Psoas muscle (tissue), 8 donors: ENCODE results near the gene ASTN2. TPM values are rescaled to one million over a fixed set of nuclear protein-coding genes. Genes with fewer than 3 reads are reported as not detected.

Experiments
- ATAC-seq, 4 donors: fragments of 200-7000 bp; cut with Tn5 transposase; one replicate each; pipeline ENCODE4 v1.9.1; 2020; ENCODE audit warnings: moderate library complexity in 3 of 4, mild to moderate bottlenecking in 2 of 4
- DNase-seq, 2 donors: peaks; one replicate each; pipeline ENCODE4 v3.0.0-alpha.2; 2020
- H3K27ac ChIP-seq: fragments of 200-600 bp; one replicate; pipeline ENCODE4 v1.8.0; 2022
- H3K27me3 ChIP-seq, 3 donors: fragments of 200-600 bp in 1 of 3; one replicate each; pipeline versions ENCODE4 v1.6.1 to v1.8.0; 2013 to 2022; ENCODE audit warnings: low read length in 2 of 3, mild to moderate bottlenecking in 2 of 3, moderate library complexity in 1 of 3; ENCODE audit not compliant: insufficient read depth in 3 of 3
- H3K36me3 ChIP-seq, 2 donors: fragments of 200-600 bp in 1 of 2; one replicate each; pipeline versions ENCODE4 v1.6.1 to v1.8.0; 2013 to 2022; ENCODE audit warnings: low read depth in 1 of 2, mild to moderate bottlenecking in 1 of 2, moderate library complexity in 1 of 2; ENCODE audit not compliant: insufficient read depth in 1 of 2
- H3K4me1 ChIP-seq: fragments of 200-600 bp; one replicate; pipeline ENCODE4 v1.8.0; 2022
- H3K4me3 ChIP-seq: fragments of 200-600 bp; one replicate; pipeline ENCODE4 v1.8.0; 2022; ENCODE audit warnings: mild to moderate bottlenecking
- H3K9me3 ChIP-seq: fragments of 200-600 bp; one replicate; pipeline ENCODE4 v1.8.0; 2022
- WGBS, 3 donors: extraction: QIAGEN DNeasy Blood & Tissue Kit; methylation state at CpG; one replicate each; pipeline versions ENCODE4 v1.1.6 to v1.1.7; 2013; 5-methylcytosine and 5-hydroxymethylcytosine counted together
- intact Hi-C, 2 donors: fragments of 100-400 bp; cut with DNase I; formaldehyde crosslinking; loops; one replicate each; pipeline versions ENCODE4 v1.11.0 to v1.14.2; 2022
- polyA plus RNA-seq, 3 donors: library from polyadenylated mRNA; stranded (reverse); fragments of 200-250 nt; gene quantifications; one replicate each; pipeline ENCODE4 v1.2.3, GENCODE V29; 2013
- total RNA-seq, 4 donors: library from RNA; stranded (reverse); fragmentation: NEBNext Ultra II Directional in 2 of 4; extraction: Animal tissue kit (Norgen Biotek cat#: 25700) in 2 of 4; gene quantifications; one replicate each; pipeline versions ENCODE4 v1.2.1 to v1.2.4, GENCODE V29; 2021 to 2023
- TF ChIP-seq, protein P1 (sequence below): fragments of 200-600 bp; IDR thresholded peaks from one replicate; pipeline ENCODE4 v1.8.0; 2022; ENCODE audit warnings: antibody characterized with exemption
- donor health status: healthy with polysubstance abuse.
- donor health status: DM: no; HTN: no; CAD: no; lungs with moderate emphysema.
- donor health status: Bipolar disorder and iron deficiency.
- donor health status: healthy.
- donor health status: DM: yes; HTN: yes; CAD: no.
- donor health status: DM: no; HTN: no; CAD: no.
- donor health status: DM: no; HTN: no; CAD: no.
- donor health status: DM: yes; HTN: yes; CAD: no.

The ASTN2 gene
- total and polyA plus RNA-seq, 7 donors, result 2.0 to 10.3 (median 3.3) TPM

GRCh38 chr9:116870566-116870965, 544.3 kb downstream of the ASTN2 start:
- H3K4me1 ChIP-seq, result no peaks in the 10 kb centered on the region
- DNase-seq (no peak), ATAC-seq (no peak)
- no peaks in the 10 kb centered on the region for H3K9me3 ChIP-seq
- no peaks in the 10 kb centered on the region for H3K27me3 ChIP-seq
- H3K27ac ChIP-seq, result no peak overlapping the region
- H3K36me3 ChIP-seq, result no peaks in the 10 kb centered on the region
- no peak overlapping the region for H3K4me3 ChIP-seq
- intact Hi-C loops, result no loop called here
- TF ChIP-seq, protein P1, sequence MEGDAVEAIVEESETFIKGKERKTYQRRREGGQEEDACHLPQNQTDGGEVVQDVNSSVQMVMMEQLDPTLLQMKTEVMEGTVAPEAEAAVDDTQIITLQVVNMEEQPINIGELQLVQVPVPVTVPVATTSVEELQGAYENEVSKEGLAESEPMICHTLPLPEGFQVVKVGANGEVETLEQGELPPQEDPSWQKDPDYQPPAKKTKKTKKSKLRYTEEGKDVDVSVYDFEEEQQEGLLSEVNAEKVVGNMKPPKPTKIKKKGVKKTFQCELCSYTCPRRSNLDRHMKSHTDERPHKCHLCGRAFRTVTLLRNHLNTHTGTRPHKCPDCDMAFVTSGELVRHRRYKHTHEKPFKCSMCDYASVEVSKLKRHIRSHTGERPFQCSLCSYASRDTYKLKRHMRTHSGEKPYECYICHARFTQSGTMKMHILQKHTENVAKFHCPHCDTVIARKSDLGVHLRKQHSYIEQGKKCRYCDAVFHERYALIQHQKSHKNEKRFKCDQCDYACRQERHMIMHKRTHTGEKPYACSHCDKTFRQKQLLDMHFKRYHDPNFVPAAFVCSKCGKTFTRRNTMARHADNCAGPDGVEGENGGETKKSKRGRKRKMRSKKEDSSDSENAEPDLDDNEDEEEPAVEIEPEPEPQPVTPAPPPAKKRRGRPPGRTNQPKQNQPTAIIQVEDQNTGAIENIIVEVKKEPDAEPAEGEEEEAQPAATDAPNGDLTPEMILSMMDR, result no peak
- 80 to 84% (median 83%) methylated on average over 3 of the region's 3 CpGs for WGBS, 3 donors

- Histone ChIP-seq H3K27me3 (no peaks in the 10 kb centered on the region), H3K4me3 (no peak overlapping the region), H3K27ac (no peak overlapping the region), H3K36me3 (no peaks in the 10 kb centered on the region), H3K9me3 (no peaks in the 10 kb centered on the region), H3K4me1 (no peaks in the 10 kb centered on the region)
- no peak for DNase-seq
- WGBS, 3 donors, result 54 to 65% (median 60%) methylated on average over 3 of the region's 3 CpGs
- ATAC-seq, result no peak
- intact Hi-C loops, result no loop called here
- TF ChIP-seq, protein P1, result no peak
These were observed 546.7 kb downstream of the ASTN2 start for GRCh38 chr9:116868201-116868600.

- intact Hi-C loops, result loop anchor here (5.0 kb wide), 2 partner anchors 124 to 1269 kb away; no protein-coding TSS in a partner anchor
- TF ChIP-seq, protein P1, result no peak
- H3K36me3 ChIP-seq, result no peaks in the 10 kb centered on the region
- H3K27me3 ChIP-seq, result no peaks in the 10 kb centered on the region
- no peak overlapping the region for H3K4me3 ChIP-seq
- ATAC-seq (no peak), DNase-seq (no peak)
- H3K27ac ChIP-seq, result no peak overlapping the region
- no peaks in the 10 kb centered on the region for H3K4me1 ChIP-seq
- H3K9me3 ChIP-seq, result no peaks in the 10 kb centered on the region
These were observed 553.5 kb downstream of the ASTN2 start for GRCh38 chr9:116861321-116861720.

DNA sequence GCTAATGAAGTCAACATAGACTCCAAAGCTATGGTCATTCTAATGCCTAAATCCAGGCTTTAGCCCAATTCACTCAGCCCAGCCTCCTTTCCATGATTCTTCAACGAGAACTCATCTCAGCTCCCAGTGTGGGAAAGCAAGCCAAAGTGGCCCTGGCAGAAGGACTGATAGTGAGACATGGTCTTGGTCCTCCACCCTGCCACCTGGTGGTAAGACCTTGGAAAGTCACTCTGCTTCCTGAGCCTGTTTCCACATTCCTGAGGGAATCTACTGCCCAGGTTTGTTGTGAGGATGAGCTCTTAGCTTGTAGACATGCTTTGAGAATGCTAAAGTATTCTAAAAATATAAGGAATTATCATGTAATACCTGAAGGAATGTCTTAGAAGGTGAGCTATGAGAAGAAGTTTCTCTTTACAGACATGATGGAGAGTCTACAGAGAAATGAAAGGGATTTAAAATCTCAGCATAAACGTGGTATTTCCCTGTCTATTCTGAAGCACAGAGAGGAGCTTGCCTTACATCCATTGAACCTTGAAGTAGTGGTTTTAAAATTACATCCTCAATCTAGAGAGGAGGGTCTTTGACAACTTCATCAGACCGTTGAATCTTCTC, 554.2 kb downstream of the ASTN2 start:
- no peaks in the 10 kb centered on the region for H3K9me3 ChIP-seq
- H3K36me3 ChIP-seq, result no peaks in the 10 kb centered on the region
- H3K27ac ChIP-seq, result no peak overlapping the region
- no peak overlapping the region for H3K4me3 ChIP-seq
- intact Hi-C loops, result loop anchor here (1.0 to 5.0 kb wide), 3 partner anchors 123 to 1268 kb away; no protein-coding TSS in a partner anchor
- DNase-seq, result peak; percentile 47 to 70
- no peaks in the 10 kb centered on the region for H3K4me1 ChIP-seq
- 26 to 31% (median 27%) methylated on average over 3 of the region's 3 CpGs for WGBS, 3 donors
- TF ChIP-seq, protein P1, result peak; percentile 84
- no peaks in the 10 kb centered on the region for H3K27me3 ChIP-seq
- ATAC-seq, result peak; percentile 78 to 88 (median 82)

- no peaks in the 10 kb centered on the region for H3K4me1 ChIP-seq
- H3K36me3 ChIP-seq, result no peaks in the 10 kb centered on the region
- no peak overlapping the region for H3K27ac ChIP-seq
- intact Hi-C loops, result loop anchor here (1.0 to 5.0 kb wide), 3 partner anchors 122 to 1267 kb away; no protein-coding TSS in a partner anchor
- H3K4me3 ChIP-seq, result no peak overlapping the region
- DNase-seq (no peak), ATAC-seq (no peak)
- peaks cover 0 to 2% (median 0%) of the 10 kb centered on the region in 3 donors for H3K27me3 ChIP-seq
- no peaks in the 10 kb centered on the region for H3K9me3 ChIP-seq
- TF ChIP-seq, protein P1, result no peak
- 85 to 89% (median 89%) methylated on average over 2 of the region's 2 CpGs for WGBS, 3 donors
These were observed 555.1 kb downstream of the ASTN2 start for GRCh38 chr9:116859763-116860162.
